ENCODE measurements around the gene HPGD.
"Not testable (repeated sequence)": the region's sequence is repeated elsewhere in the genome, so short reads cannot be mapped to it uniquely, and the experiment has no call there.

The HPGD gene

GRCh38 chr4:174495626-174496025 lies 26.7 kb downstream of the HPGD start:
- Histone ChIP-seq H3K9ac (ENCODE audit: low read depth, low read length) (no peak overlapping the region), H2AFZ (ENCODE audit: low read depth, low read length) (no peak overlapping the region), H4K20me1 (ENCODE audit: insufficient read depth, low read length) (no peaks in the 10 kb centered on the region), H3K9me3 (ENCODE audit: insufficient read depth, low read length, severe bottlenecking) (no peaks in the 10 kb centered on the region), H3K27ac (ENCODE audit: low read length) (no peak overlapping the region), H3K79me2 (ENCODE audit: insufficient read depth, low read length) (no peaks in the 10 kb centered on the region), H3K4me3 (ENCODE audit: low read depth in 1 of 2, low read length in 2 of 2) (no peak overlapping the region), H3K4me1 (ENCODE audit: insufficient read depth, low read length) (no peaks in the 10 kb centered on the region), H3K27me3 (ENCODE audit: insufficient read depth, low read length, poor library complexity) (no peaks in the 10 kb centered on the region), H3K4me2 (ENCODE audit: insufficient read depth, low read length) (no peak overlapping the region), H3K36me3 (ENCODE audit: insufficient read depth, low read length) (no peaks in the 10 kb centered on the region)
- TF ChIP-seq EZH2 (IDR thresholded peaks at IDR 0.05; ENCODE audit: borderline replicate concordance, low read depth, low read length, severe bottlenecking) (no peak), CTCF (IDR thresholded peaks at IDR 0.05; ENCODE audit: borderline replicate concordance, extremely low read depth, low read length, poor library complexity, severe bottlenecking) (no peak)
- DNase-seq (no peak), ATAC-seq (ENCODE audit: insufficient read depth, low read depth) (no peak)

- Histone ChIP-seq H3K4me1 (ENCODE audit: insufficient read depth, low read length) (no peaks in the 10 kb centered on the region), H2AFZ (ENCODE audit: low read depth, low read length) (no peak overlapping the region), H3K4me2 (ENCODE audit: insufficient read depth, low read length) (no peak overlapping the region), H4K20me1 (ENCODE audit: insufficient read depth, low read length) (no peaks in the 10 kb centered on the region), H3K79me2 (ENCODE audit: insufficient read depth, low read length) (no peaks in the 10 kb centered on the region), H3K27ac (ENCODE audit: low read length) (no peak overlapping the region), H3K27me3 (ENCODE audit: insufficient read depth, low read length, poor library complexity) (no peaks in the 10 kb centered on the region), H3K4me3 (ENCODE audit: low read depth in 1 of 2, low read length in 2 of 2) (no peak overlapping the region), H3K9me3 (ENCODE audit: insufficient read depth, low read length, severe bottlenecking) (no peaks in the 10 kb centered on the region), H3K36me3 (ENCODE audit: insufficient read depth, low read length) (no peaks in the 10 kb centered on the region), H3K9ac (ENCODE audit: low read depth, low read length) (no peak overlapping the region)
- TF ChIP-seq EZH2 (IDR thresholded peaks at IDR 0.05; ENCODE audit: borderline replicate concordance, low read depth, low read length, severe bottlenecking) (no peak), CTCF (IDR thresholded peaks at IDR 0.05; ENCODE audit: borderline replicate concordance, extremely low read depth, low read length, poor library complexity, severe bottlenecking) (no peak)
- ATAC-seq (ENCODE audit: insufficient read depth, low read depth) (no peak), DNase-seq (no peak)
Observed at GRCh38 chr4:174494726-174495125, 27.6 kb downstream of the HPGD start.

DNA sequence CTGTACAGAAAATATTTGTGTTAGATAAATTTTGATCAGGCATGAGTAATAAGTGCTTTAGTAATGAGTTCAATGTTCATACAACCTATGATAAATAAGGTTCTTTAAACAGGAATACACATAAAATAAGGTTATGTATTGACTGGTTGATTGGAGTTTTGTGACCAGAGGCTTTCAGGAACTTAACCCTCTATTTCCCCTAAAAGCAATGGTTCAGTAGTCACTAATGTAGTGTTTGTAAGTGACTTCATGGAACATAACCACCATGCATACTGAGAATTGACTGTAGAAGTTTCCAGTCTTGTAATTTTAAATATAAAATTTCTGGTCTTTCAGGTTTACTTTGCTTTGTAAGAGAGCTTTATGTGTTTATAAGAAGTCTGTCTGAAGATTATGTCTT lies 28.1 kb downstream of the HPGD start:
- Histone ChIP-seq H3K9ac (ENCODE audit: low read depth, low read length) (no peak overlapping the region), H4K20me1 (ENCODE audit: insufficient read depth, low read length) (no peaks in the 10 kb centered on the region), H3K36me3 (ENCODE audit: insufficient read depth, low read length) (no peaks in the 10 kb centered on the region), H3K4me2 (ENCODE audit: insufficient read depth, low read length) (no peak overlapping the region), H3K4me3 (ENCODE audit: low read depth in 1 of 2, low read length in 2 of 2) (no peak overlapping the region), H2AFZ (ENCODE audit: low read depth, low read length) (no peak overlapping the region), H3K4me1 (ENCODE audit: insufficient read depth, low read length) (no peaks in the 10 kb centered on the region), H3K79me2 (ENCODE audit: insufficient read depth, low read length) (no peaks in the 10 kb centered on the region), H3K9me3 (ENCODE audit: insufficient read depth, low read length, severe bottlenecking) (no peaks in the 10 kb centered on the region), H3K27me3 (ENCODE audit: insufficient read depth, low read length, poor library complexity) (no peaks in the 10 kb centered on the region), H3K27ac (ENCODE audit: low read length) (no peak overlapping the region)
- TF ChIP-seq CTCF (IDR thresholded peaks at IDR 0.05; ENCODE audit: borderline replicate concordance, extremely low read depth, low read length, poor library complexity, severe bottlenecking) (no peak), EZH2 (IDR thresholded peaks at IDR 0.05; ENCODE audit: borderline replicate concordance, low read depth, low read length, severe bottlenecking) (no peak)
- ATAC-seq (ENCODE audit: insufficient read depth, low read depth) (no peak), DNase-seq (no peak)

DNA sequence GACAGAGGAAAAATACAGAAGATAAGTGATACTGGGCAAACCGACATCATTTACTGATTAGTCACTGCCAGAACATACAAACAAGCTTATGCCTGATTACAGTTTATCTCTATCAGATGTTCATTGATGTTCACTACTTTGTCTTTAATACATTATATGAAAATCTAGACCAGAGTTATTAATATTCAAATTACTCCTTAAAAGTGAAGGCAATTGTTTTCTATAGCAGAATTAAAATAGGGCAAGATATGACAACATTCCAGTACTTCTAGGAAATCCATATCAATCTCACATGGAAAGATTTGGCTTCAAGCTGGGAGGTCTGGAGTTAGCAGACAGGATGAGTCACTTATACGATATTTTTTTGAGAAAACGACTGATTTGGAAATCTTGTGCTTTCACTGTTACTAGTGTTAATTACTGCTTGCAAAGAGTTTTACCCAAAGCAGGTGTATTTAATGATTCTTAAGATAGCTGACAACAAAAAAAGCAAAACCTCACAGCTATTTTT lies 31.8 kb downstream of the HPGD start:
- H2AFZ ChIP-seq (ENCODE audit: low read depth, low read length), result no peak overlapping the region
- TF ChIP-seq EZH2 (IDR thresholded peaks at IDR 0.05; ENCODE audit: borderline replicate concordance, low read depth, low read length, severe bottlenecking) (no peak), CTCF (IDR thresholded peaks at IDR 0.05; ENCODE audit: borderline replicate concordance, extremely low read depth, low read length, poor library complexity, severe bottlenecking) (no peak)
- no peak overlapping the region for H3K27ac ChIP-seq (ENCODE audit: low read length)
- DNase-seq (no peak), ATAC-seq (ENCODE audit: insufficient read depth, low read depth) (no peak)
- no peaks in the 10 kb centered on the region for H3K79me2 ChIP-seq (ENCODE audit: insufficient read depth, low read length)
- no peak overlapping the region for H3K4me2 ChIP-seq (ENCODE audit: insufficient read depth, low read length)
- H3K9ac ChIP-seq (ENCODE audit: low read depth, low read length), result no peak overlapping the region
- no peaks in the 10 kb centered on the region for H3K36me3 ChIP-seq (ENCODE audit: insufficient read depth, low read length)
- H3K4me3 ChIP-seq (ENCODE audit: low read depth in 1 of 2, low read length in 2 of 2), result no peak overlapping the region
- no peaks in the 10 kb centered on the region for H3K4me1 ChIP-seq (ENCODE audit: insufficient read depth, low read length)
- no peaks in the 10 kb centered on the region for H3K27me3 ChIP-seq (ENCODE audit: insufficient read depth, low read length, poor library complexity)
- no peaks in the 10 kb centered on the region for H3K9me3 ChIP-seq (ENCODE audit: insufficient read depth, low read length, severe bottlenecking)
- H4K20me1 ChIP-seq (ENCODE audit: insufficient read depth, low read length), result no peaks in the 10 kb centered on the region

DNA sequence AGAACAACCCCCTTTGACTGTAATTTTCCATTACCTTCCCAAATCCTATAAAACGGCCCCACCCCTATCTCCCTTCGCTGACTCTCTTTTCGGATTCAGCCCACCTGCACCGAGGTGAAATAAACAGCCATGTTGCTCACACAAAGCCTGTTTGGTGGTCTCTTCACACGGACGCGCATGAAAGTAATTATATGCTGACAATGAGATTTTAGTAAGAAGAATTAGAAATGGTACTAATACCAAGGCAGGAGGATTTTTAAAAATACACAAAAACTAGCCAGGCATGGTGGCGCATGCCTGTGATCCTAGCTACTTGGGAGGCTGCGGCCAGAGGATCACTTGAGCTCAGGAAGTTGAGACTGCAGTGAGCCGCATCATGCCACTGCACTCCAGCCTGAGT lies 33.9 kb downstream of the HPGD start:
- not testable (repeated sequence) for H3K4me1 ChIP-seq (ENCODE audit: insufficient read depth, low read length); H3K27ac ChIP-seq (ENCODE audit: low read length); H3K4me2 ChIP-seq (ENCODE audit: insufficient read depth, low read length); DNase-seq; H2AFZ ChIP-seq (ENCODE audit: low read depth, low read length); H4K20me1 ChIP-seq (ENCODE audit: insufficient read depth, low read length); H3K9ac ChIP-seq (ENCODE audit: low read depth, low read length); H3K27me3 ChIP-seq (ENCODE audit: insufficient read depth, low read length, poor library complexity); ATAC-seq (ENCODE audit: insufficient read depth, low read depth); H3K36me3 ChIP-seq (ENCODE audit: insufficient read depth, low read length); H3K4me3 ChIP-seq (ENCODE audit: low read depth in 1 of 2, low read length in 2 of 2); H3K79me2 ChIP-seq (ENCODE audit: insufficient read depth, low read length); H3K9me3 ChIP-seq (ENCODE audit: insufficient read depth, low read length, severe bottlenecking)
